ENCODE data around the gene TLR9. TPM values are rescaled to one million over a fixed set of nuclear protein-coding genes. Genes with fewer than 3 reads are reported as not detected.

Gene TLR9
- polyA plus RNA-seq, 2 donors, result 0.10 to 0.14 TPM

DNA sequence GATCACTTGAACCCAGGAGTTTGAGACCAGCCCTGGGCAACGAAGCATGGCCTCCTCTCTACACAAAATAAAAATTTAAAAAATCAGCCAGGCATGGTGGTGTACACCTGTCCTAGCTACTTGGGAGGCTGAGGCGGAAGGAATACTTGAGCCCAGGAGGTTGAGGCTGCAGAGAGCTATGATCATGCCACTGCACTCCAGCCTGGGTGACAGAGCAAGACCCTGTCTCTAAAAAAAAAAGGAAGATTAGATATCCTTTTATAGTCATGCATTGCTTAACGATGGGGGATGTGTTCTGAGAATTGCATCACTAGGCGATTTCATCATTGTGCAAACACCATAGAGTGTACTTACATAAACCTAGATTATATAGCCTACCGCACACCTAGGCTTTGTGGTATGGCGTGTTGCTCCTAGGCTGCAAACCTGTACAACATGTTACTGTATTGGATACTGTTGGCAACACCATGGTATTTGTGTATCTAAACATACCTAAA is 14.8 kb downstream of the TLR9 start:
- Histone ChIP-seq H3K4me3 (ENCODE audit: low read depth in 1 of 2, low read length in 2 of 2) (no peak overlapping the region), H3K4me1 (ENCODE audit: control insufficient read depth in 2 of 2, insufficient read depth in 2 of 2, low read length in 1 of 2) (no peaks in the 10 kb centered on the region), H3K27me3 (ENCODE audit: control insufficient read depth in 1 of 2, insufficient read depth in 2 of 2, low read length in 2 of 2) (no peaks in the 10 kb centered on the region), H3K27ac (ENCODE audit: low read depth in 2 of 2, low read length in 1 of 2) (no peak overlapping the region), H3K9me3 (ENCODE audit: control insufficient read depth in 2 of 2, insufficient read depth in 1 of 2, low read depth in 1 of 2, low read length in 1 of 2) (no peaks in the 10 kb centered on the region), H3K36me3 (ENCODE audit: control insufficient read depth in 2 of 2, insufficient read depth in 2 of 2, low read length in 1 of 2) (peaks cover 8 to 52% of the 10 kb centered on the region in 2 donors)
- 72 to 78% methylated on average over 6 of the region's 6 CpGs for WGBS, 2 donors

DNA sequence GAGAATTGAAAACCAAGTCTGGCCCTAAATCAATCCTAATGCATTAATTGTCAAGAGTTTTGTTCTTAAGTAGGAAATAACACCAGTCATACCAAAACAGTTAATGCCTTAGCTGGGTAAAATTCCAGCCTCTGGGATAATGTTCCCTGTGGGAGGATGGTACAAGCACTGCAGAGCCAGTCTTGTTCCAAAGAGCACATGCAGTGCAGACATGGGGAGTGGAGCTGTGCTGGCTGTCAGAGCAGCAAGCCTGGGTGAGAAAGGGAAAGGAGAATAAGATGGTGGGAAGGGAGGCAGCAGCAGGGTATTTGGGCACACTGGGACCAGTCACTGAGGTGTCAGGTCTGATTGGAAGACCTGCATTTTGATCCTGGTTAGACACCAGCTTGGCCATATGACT is 15.4 kb downstream of the TLR9 start:
- no peak overlapping the region for H3K27ac ChIP-seq (ENCODE audit: low read depth in 2 of 2, low read length in 1 of 2)
- peaks cover 8 to 47% of the 10 kb centered on the region in 2 donors for H3K36me3 ChIP-seq (ENCODE audit: control insufficient read depth in 2 of 2, insufficient read depth in 2 of 2, low read length in 1 of 2)
- no peak overlapping the region for H3K4me3 ChIP-seq (ENCODE audit: low read depth in 1 of 2, low read length in 2 of 2)
- no peaks in the 10 kb centered on the region for H3K27me3 ChIP-seq (ENCODE audit: control insufficient read depth in 1 of 2, insufficient read depth in 2 of 2, low read length in 2 of 2)
- H3K9me3 ChIP-seq (ENCODE audit: control insufficient read depth in 2 of 2, insufficient read depth in 1 of 2, low read depth in 1 of 2, low read length in 1 of 2), result no peaks in the 10 kb centered on the region
- H3K4me1 ChIP-seq (ENCODE audit: control insufficient read depth in 2 of 2, insufficient read depth in 2 of 2, low read length in 1 of 2), result no peaks in the 10 kb centered on the region

DNA sequence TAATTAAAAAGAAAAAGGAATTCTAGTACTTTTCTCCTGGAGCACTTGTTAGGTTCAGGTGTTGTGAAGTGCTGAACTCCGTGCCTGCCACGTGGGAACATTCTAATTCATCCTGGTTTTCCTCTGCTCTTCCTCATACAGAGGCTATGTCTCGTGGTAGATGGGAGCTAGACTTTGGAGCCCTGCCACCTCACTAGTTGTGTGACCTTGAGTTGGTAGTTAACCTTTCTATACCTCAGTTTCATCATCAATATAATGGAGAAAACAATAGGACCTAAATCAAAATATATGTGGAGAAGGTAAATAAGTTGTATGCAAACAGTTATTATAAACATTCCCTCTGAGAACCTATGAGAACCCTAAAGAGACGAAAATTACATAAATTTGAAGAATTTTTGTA is 16.9 kb downstream of the TLR9 start:
- no peaks in the 10 kb centered on the region for H3K9me3 ChIP-seq (ENCODE audit: control insufficient read depth in 2 of 2, insufficient read depth in 1 of 2, low read depth in 1 of 2, low read length in 1 of 2)
- H3K4me1 ChIP-seq (ENCODE audit: control insufficient read depth in 2 of 2, insufficient read depth in 2 of 2, low read length in 1 of 2), result peaks cover 0 to 4% of the 10 kb centered on the region in 2 donors
- 91 to 92% methylated on average over 4 of the region's 4 CpGs for WGBS, 2 donors
- H3K27ac ChIP-seq (ENCODE audit: low read depth in 2 of 2, low read length in 1 of 2), result no peak overlapping the region
- no peak overlapping the region for H3K4me3 ChIP-seq (ENCODE audit: low read depth in 1 of 2, low read length in 2 of 2)
- peaks cover 10 to 40% of the 10 kb centered on the region in 2 donors for H3K36me3 ChIP-seq (ENCODE audit: control insufficient read depth in 2 of 2, insufficient read depth in 2 of 2, low read length in 1 of 2)
- H3K27me3 ChIP-seq (ENCODE audit: control insufficient read depth in 1 of 2, insufficient read depth in 2 of 2, low read length in 2 of 2), result no peaks in the 10 kb centered on the region

DNA sequence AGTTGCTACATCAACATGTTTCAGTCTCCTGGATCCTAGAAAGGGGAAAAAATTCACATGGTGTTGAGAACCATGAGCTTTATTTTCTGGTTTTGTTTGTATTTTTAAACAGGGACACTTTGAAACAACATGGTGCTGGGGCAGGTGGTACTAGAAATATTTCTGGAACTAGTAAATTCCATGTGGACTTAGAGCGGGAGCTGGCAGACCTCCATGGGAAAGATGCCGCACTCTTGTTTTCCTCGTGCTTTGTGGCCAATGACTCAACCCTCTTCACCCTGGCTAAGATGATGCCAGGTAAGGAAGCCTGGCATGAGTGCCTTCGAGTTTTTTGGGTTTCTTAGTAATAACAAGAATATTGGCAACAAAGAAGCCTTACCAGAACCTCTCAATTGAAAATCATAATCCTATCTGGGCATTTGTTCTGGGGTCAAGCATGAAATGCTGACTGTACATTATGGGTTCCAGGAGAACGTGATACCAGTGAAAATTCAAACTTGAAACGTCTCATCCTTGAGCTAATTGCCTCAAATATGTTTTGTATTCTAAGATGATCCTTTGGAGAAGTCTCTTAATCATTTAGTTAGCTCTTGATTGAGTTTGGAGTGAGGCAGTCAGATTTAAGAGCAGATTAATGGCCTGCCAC is 19.6 kb downstream of the TLR9 start:
- no peak overlapping the region for H3K27ac ChIP-seq (ENCODE audit: low read depth in 2 of 2, low read length in 1 of 2)
- H3K9me3 ChIP-seq (ENCODE audit: control insufficient read depth in 2 of 2, insufficient read depth in 1 of 2, low read depth in 1 of 2, low read length in 1 of 2), result no peaks in the 10 kb centered on the region
- 55 to 65% methylated on average over 6 of the region's 6 CpGs for WGBS, 2 donors
- H3K4me3 ChIP-seq (ENCODE audit: low read depth in 1 of 2, low read length in 2 of 2), result no peak overlapping the region
- H3K4me1 ChIP-seq (ENCODE audit: control insufficient read depth in 2 of 2, insufficient read depth in 2 of 2, low read length in 1 of 2), result peaks cover 0 to 5% of the 10 kb centered on the region in 2 donors
- H3K36me3 ChIP-seq (ENCODE audit: control insufficient read depth in 2 of 2, insufficient read depth in 2 of 2, low read length in 1 of 2), result peaks cover 12 to 27% of the 10 kb centered on the region in 2 donors
- H3K27me3 ChIP-seq (ENCODE audit: control insufficient read depth in 1 of 2, insufficient read depth in 2 of 2, low read length in 2 of 2), result no peaks in the 10 kb centered on the region

DNA sequence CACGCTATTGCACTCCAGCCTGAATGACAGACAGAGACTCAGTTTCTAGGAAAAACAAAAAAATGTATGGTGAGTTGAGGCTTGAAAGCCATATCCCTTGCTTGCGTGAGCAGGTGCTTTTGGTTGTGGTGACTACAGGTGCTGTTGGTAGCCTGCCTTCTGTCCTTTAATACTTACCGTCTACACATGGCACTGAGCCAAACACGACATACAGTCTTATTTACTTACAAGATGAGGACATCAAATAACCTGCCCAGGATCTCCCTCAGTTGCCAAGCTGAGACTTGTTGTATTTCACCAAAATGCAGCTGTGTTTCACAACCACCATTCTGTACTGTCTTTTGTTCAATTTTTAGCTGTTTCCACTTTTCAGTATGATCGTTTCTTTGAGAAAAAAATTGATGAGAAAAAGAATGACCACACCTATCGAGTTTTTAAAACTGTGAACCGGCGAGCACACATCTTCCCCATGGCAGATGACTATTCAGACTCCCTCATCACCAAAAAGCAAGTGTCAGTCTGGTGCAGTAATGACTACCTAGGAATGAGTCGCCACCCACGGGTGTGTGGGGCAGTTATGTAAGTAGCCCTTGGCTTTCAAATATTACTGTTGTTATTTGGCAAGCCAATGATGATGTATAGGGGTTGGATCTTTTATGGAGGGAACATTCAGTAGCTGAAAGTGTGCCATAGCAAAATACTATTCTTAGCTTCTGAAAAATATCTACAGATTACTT is 20.9 kb downstream of the TLR9 start:
- H3K4me1 ChIP-seq (ENCODE audit: control insufficient read depth in 2 of 2, insufficient read depth in 2 of 2, low read length in 1 of 2), result peaks cover 0 to 7% of the 10 kb centered on the region in 2 donors
- no peak overlapping the region for H3K4me3 ChIP-seq (ENCODE audit: low read depth in 1 of 2, low read length in 2 of 2)
- H3K9me3 ChIP-seq (ENCODE audit: control insufficient read depth in 2 of 2, insufficient read depth in 1 of 2, low read depth in 1 of 2, low read length in 1 of 2), result no peaks in the 10 kb centered on the region
- peaks cover 12 to 23% of the 10 kb centered on the region in 2 donors for H3K36me3 ChIP-seq (ENCODE audit: control insufficient read depth in 2 of 2, insufficient read depth in 2 of 2, low read length in 1 of 2)
- H3K27me3 ChIP-seq (ENCODE audit: control insufficient read depth in 1 of 2, insufficient read depth in 2 of 2, low read length in 2 of 2), result no peaks in the 10 kb centered on the region
- WGBS, 2 donors, result 45 to 62% methylated on average over 10 of the region's 10 CpGs
- H3K27ac ChIP-seq (ENCODE audit: low read depth in 2 of 2, low read length in 1 of 2), result peak overlapping the region; percentile 7 to 55

DNA sequence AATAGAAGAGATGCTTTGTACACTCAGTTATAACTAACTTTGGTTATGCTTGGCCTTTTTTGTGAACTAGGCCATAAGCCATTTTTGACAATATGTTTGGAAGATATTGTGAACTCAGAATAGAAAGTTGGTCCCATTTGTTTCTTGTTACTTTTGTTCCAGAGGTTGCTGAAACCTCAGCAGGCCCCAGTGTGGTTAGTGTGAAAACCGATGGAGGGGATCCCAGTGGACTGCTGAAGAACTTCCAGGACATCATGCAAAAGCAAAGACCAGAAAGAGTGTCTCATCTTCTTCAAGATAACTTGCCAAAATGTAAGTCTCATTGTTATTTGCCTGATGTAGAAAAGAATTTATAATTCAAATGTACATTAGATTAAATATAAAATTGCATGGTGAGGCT is 21.7 kb downstream of the TLR9 start:
- Histone ChIP-seq H3K27me3 (ENCODE audit: control insufficient read depth in 1 of 2, insufficient read depth in 2 of 2, low read length in 2 of 2) (no peaks in the 10 kb centered on the region), H3K36me3 (ENCODE audit: control insufficient read depth in 2 of 2, insufficient read depth in 2 of 2, low read length in 1 of 2) (peaks cover 10 to 25% of the 10 kb centered on the region in 2 donors), H3K4me1 (ENCODE audit: control insufficient read depth in 2 of 2, insufficient read depth in 2 of 2, low read length in 1 of 2) (peaks cover 2 to 11% of the 10 kb centered on the region in 2 donors), H3K27ac (ENCODE audit: low read depth in 2 of 2, low read length in 1 of 2) (peak overlapping the region in 1 of 2 donors; percentile 55), H3K9me3 (ENCODE audit: control insufficient read depth in 2 of 2, insufficient read depth in 1 of 2, low read depth in 1 of 2, low read length in 1 of 2) (no peaks in the 10 kb centered on the region), H3K4me3 (ENCODE audit: low read depth in 1 of 2, low read length in 2 of 2) (no peak overlapping the region)
- WGBS, 2 donors, result 82 to 83% methylated on average over 1 of the region's 1 CpG

DNA sequence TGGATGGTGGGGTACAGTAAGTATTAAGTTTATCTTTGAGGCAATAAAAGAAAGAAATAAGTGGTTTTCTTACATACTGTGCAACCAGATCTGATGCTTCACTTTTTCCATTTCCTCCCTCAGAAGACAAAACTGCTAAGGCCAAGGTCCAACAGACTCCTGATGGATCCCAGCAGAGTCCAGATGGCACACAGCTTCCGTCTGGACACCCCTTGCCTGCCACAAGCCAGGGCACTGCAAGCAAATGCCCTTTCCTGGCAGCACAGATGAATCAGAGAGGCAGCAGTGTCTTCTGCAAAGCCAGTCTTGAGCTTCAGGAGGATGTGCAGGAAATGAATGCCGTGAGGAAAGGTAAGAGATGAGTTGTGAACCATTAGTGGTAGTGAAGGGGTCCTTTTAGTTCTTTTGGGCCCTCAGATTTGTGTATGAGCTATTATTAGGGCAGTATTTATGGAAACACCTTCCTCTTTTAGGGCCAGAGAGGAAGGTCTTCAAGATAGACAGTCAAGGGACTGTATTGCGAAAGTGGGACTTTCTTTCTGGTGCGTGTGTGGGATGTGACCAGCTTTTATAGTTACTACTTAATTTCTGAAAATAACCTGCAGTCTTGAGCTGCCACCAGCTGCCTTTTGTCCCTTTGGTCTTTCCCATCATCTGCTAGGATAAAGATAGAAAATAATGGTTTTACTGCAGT is 22.9 kb downstream of the TLR9 start:
- H3K27ac ChIP-seq (ENCODE audit: low read depth in 2 of 2, low read length in 1 of 2), result no peak overlapping the region
- H3K36me3 ChIP-seq (ENCODE audit: control insufficient read depth in 2 of 2, insufficient read depth in 2 of 2, low read length in 1 of 2), result peaks cover 10 to 17% of the 10 kb centered on the region in 2 donors
- no peaks in the 10 kb centered on the region for H3K9me3 ChIP-seq (ENCODE audit: control insufficient read depth in 2 of 2, insufficient read depth in 1 of 2, low read depth in 1 of 2, low read length in 1 of 2)
- 82 to 83% methylated on average over 4 of the region's 4 CpGs for WGBS, 2 donors
- H3K27me3 ChIP-seq (ENCODE audit: control insufficient read depth in 1 of 2, insufficient read depth in 2 of 2, low read length in 2 of 2), result no peaks in the 10 kb centered on the region
- H3K4me3 ChIP-seq (ENCODE audit: low read depth in 1 of 2, low read length in 2 of 2), result no peak overlapping the region
- peaks cover 2 to 14% of the 10 kb centered on the region in 2 donors for H3K4me1 ChIP-seq (ENCODE audit: control insufficient read depth in 2 of 2, insufficient read depth in 2 of 2, low read length in 1 of 2)

DNA sequence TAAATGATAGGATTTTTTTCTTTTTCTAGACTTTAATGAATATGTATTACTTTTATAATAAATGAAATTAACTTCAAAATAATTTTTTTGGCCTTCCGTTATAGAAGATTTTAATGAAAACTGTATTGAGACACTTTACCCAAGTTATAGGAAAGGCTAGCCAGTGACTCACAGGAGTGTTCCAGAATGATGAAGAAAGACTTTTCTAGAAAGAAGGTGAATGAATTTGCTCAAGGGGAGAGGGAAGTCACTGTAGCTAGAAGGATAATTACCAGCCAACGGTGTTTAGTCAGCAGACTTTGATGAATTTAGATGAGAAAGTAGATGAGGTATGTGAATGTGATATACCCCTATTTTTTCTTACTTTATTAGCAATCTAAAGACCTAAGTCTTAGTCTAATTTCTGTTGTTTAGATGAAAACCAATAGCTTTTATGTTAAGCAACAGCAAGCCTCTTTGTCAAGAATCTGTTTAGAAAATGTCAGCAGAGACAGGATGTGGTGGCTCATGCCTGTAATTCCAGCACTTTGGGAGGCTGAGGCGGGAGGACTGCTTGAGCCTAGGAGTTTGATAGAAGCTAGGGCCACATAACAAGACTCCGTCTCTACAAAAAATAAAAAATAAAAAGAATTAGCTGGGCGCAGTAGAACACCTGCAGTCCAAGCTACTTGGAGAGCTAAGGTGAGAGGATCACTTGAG is 24.3 kb downstream of the TLR9 start:
- H3K4me1 ChIP-seq (ENCODE audit: control insufficient read depth in 2 of 2, insufficient read depth in 2 of 2, low read length in 1 of 2), result peaks cover 2 to 20% of the 10 kb centered on the region in 2 donors
- no peaks in the 10 kb centered on the region for H3K9me3 ChIP-seq (ENCODE audit: control insufficient read depth in 2 of 2, insufficient read depth in 1 of 2, low read depth in 1 of 2, low read length in 1 of 2)
- no peak overlapping the region for H3K4me3 ChIP-seq (ENCODE audit: low read depth in 1 of 2, low read length in 2 of 2)
- WGBS, 2 donors, result 86 to 87% methylated on average over 5 of the region's 5 CpGs
- peaks cover 10% of the 10 kb centered on the region in 2 donors for H3K36me3 ChIP-seq (ENCODE audit: control insufficient read depth in 2 of 2, insufficient read depth in 2 of 2, low read length in 1 of 2)
- no peaks in the 10 kb centered on the region for H3K27me3 ChIP-seq (ENCODE audit: control insufficient read depth in 1 of 2, insufficient read depth in 2 of 2, low read length in 2 of 2)
- H3K27ac ChIP-seq (ENCODE audit: low read depth in 2 of 2, low read length in 1 of 2), result no peak overlapping the region

Measured in esophagus (tissue), 2 donors.